ENCODE data around the gene IL12RB1.

The IL12RB1 gene

GRCh38 chr19:18029617-18030338 is 57.0 kb downstream of the IL12RB1 start:
- DNase-seq (ENCODE audit: low spot score) = no peak
- H3K4me3 ChIP-seq = no peak overlapping the region
- no peak overlapping the region for H3K27ac ChIP-seq
- no peak for TF ChIP-seq CTCF (IDR thresholded peaks at IDR 0.05)

- TF ChIP-seq CTCF (IDR thresholded peaks at IDR 0.05) = no peak
- H3K4me3 ChIP-seq = no peak overlapping the region
- H3K27ac ChIP-seq = no peak overlapping the region
- no peak for DNase-seq (ENCODE audit: low spot score)
Measured at GRCh38 chr19:18027151-18027550, 59.6 kb downstream of the IL12RB1 start.

- DNase-seq (ENCODE audit: low spot score) = peak; percentile 87
- H3K4me3 ChIP-seq = no peak overlapping the region
- TF ChIP-seq CTCF (IDR thresholded peaks at IDR 0.05) = no peak
- H3K27ac ChIP-seq = peak overlapping the region; percentile 87 to 99
Measured at GRCh38 chr19:18023622-18024251, 63.0 kb downstream of the IL12RB1 start.

GRCh38 chr19:18021121-18021755 is 65.5 kb downstream of the IL12RB1 start:
- DNase-seq (ENCODE audit: low spot score) = peak; percentile 94
- no peak for TF ChIP-seq CTCF (IDR thresholded peaks at IDR 0.05)
- Histone ChIP-seq H3K4me3 (peak overlapping the region; percentile 25), H3K27ac (peak overlapping the region; percentile 87 to 99)

- TF ChIP-seq CTCF (IDR thresholded peaks at IDR 0.05) = no peak
- peak; percentile 98 for DNase-seq (ENCODE audit: low spot score)
- Histone ChIP-seq H3K27ac (peak overlapping the region; percentile 87 to 99), H3K4me3 (peak overlapping the region; percentile 25)
Measured at GRCh38 chr19:18020212-18021085, 66.3 kb downstream of the IL12RB1 start.

GRCh38 chr19:18017275-18018083 is 69.3 kb downstream of the IL12RB1 start:
- no peak for DNase-seq (ENCODE audit: low spot score)
- no peak for TF ChIP-seq CTCF (IDR thresholded peaks at IDR 0.05)
- Histone ChIP-seq H3K4me3 (peak overlapping the region; percentile 28), H3K27ac (peak overlapping the region; percentile 89 to 95)
